GM21447 (cell line): ENCODE data around the gene ARL15.
"Not testable (repeated sequence)": the region's sequence is repeated elsewhere in the genome, so short reads cannot be mapped to it uniquely, and the experiment has no call there.

Experiments
- ATAC-seq: cut with Tn5 transposase; IDR thresholded peaks from one replicate; pipeline ENCODE4 v1.9.1; 2021; ENCODE audit not compliant: unreplicated experiment

The ARL15 gene

DNA sequence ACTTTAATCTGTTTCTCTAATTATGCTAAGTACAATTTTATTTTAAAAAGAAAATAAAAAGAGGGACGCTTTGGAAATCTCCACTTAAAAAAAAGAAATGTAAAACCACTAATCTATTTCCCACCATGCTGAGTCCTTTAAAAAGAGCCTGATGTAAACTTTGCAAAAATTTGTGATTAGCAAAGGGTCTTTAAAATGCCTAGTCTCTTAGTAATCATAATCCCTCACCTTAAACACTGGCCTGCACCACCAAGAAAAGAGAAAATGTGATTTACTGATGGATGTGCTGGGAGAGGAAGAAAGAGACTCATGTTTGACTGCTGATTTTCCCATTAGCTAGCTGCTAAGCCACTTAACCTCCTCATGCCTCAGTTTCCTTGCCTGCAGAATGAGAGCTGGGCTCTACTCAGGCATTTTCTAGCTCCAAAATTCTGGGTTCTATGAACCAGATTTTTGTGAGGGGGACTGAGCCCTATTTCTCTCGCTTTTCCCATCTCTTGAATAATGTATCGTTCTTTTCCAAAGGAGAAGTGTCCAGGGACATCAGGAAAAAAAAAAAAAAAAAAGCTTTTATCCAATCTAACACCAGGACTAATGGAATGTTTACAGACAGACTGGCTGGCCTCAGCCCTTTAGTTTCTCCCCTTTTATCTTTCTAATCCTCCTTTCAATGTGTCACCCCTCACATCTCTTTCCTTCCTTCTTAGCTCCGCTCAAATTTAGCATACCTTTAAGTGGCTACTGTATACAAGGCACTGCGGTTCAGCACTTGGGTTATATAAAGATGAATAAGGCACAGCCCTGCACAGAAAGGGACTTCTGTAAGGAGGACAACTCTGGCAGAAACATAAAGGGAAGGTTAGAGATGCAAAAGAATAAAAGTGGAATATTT is 312.4 kb downstream of the ARL15 start:
- ATAC-seq: no peak

DNA sequence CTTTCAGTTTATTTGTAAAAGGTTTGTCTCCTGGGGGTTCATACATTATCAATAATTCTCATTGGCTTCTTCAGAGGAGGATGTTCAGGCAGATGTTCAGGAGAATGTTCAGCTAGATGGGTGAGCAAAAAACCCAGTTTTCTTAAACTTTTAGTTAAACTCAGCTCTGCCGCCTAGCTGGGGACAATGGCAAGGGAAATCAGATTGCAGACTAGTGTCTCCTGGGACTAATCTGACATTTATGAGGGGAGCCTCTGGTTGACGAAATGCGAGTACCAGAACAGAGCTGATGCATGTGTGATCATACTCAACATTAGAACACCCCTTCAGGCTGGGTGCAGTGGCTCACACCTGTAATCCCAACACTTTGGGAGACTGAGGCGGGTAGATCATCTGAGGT is 314.4 kb downstream of the ARL15 start:
- no peak for ATAC-seq

DNA sequence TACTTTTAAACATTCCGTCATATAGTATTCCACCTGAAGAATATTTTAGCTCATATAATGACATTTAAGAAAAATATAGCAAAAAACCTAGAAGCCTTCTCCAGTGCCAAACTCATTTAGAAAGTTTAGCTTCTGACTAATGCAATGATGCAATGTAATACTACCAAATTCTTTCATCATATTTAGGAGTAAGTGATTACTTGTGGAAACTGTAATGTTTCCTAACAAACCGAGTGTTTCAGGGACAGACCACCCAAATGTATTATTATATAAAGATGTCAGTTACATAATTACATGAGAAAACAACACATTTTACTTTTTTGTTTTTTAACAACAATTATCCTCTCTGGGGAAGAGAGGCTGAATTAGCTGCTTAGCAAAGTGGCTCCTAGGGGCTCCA is 316.2 kb downstream of the ARL15 start:
- no peak for ATAC-seq

DNA sequence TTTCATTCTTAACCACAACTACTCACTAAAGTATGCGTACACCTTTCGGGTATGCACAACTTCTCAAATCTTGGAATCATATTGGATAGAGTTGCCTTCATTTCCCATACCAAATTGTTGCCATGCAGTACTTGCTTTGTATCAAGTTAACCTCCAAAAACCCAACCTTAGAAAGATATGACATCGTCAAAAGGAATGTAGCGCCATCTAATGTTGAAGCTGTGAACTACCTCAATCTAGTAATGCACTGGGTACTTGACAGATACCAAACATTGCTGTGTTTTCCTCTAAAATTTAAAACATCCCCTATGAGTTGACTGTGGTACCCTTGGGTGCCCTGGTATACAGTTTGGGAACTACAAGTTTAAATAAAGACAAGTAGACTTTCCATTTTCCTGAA is 318.4 kb downstream of the ARL15 start:
- ATAC-seq: no peak

DNA sequence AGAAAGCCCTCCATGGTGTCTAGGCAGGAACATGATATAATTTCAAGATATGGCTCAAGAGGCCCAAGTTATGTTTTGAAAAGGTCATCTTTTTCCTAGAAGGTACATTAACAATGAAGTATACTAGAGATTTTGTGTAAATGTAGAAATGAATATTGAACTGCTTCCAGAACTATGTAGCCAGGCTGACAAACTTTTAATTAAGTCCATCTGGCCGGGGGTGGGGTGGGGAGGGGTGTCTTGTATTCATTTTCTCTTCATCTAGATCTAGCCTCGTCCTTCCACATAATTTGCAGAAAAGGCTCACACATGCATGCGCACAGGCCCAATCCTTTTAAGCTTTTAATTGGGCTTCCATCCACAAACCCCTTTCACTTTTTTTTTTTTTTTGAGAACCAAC is 323.3 kb downstream of the ARL15 start:
- ATAC-seq: no peak

DNA sequence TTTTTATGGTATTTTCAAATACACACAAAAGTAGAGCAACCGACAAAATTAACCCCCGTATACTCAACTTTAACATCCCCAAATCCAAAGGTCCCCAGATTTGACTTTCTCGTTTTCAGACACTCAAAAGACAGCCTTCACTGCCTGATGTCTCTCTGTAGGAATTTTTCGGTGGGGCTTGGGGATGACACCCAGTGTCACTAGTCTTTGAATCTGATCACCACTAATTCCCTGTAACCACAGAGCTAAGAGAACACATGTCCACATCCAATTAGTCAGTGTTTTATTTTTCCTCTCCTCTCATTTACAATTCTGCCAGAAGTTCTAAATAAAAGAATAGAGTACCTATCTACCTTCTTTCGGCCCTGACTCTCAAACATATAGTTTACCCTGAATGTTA is 324.6 kb downstream of the ARL15 start:
- ATAC-seq: no peak

DNA sequence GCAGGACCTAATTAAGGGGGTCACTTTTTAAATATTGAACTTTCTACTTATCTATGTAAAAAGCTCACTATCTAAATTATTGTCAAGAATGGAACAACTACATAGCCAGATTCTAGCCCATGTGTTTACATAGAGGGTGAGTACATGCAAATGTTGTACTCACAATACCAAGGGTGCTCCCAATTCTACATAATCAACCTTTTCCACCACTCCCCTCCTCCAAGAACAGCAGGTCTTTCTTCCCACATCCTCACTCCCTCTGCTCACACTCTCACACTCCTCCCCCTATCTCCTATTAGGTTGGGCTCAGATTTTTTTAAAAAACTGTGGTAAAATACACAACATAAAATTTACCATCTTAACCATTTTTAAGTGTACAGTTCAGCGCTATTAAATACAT is 325.4 kb downstream of the ARL15 start:
- ATAC-seq: no peak

DNA sequence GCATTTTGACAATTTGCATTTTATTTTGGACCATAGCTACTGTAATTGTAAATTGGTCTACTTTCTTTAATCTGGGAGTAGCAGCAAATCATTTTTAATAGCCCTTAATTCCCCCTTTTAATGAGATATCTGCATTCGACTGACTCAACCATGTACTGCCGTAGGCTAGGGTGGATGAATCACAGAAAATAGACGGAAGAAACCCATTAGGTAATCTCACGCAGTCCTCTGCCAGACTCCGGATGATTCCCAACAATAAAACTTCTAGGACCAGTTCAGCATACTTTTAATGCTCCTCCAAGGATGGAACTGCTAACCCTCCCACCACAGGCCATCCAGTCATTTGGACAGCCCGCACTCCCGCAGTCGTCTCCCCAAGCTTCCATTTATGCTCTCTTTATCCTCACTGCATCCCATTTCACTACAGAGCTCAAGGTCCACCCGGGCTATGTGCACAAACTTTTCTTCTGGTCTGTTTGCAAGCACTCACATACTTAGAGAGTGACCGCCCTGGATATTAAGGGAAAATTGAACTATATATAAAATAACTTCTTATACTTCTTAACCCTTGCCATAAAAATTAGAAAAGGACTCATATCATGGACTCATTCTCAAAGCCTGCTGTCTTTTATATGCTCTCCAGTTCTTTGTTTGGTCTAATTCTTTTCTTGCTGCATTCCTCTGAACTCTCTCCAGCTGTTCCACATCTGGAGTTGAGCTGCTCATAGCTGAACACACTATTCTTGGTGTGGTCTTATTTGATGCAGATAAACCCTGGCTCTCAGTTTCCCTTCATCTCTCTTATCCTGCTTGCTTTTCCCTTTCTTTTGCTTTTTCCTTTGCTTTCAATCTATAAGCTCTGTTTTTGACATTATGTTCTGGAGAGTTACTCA is 326.6 kb downstream of the ARL15 start:
- ATAC-seq: no peak

DNA sequence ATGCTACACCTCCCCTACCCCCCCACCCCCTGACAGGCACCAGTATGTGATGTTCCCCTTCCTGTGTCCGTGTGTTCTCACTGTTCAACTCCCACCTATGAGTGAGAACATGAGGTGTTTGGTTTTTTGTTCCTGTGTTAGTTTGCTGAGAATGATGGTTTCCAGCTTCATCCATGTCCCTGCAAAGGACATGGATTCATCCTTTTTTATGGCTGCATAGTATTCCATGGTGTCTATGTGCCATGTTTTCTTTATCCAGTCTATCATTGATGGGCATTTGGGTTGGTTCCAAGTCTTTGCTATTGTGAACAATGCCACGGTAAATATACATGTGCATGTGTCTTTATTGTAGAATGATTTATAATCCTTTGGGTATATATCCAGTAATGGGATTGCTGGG is 328.1 kb downstream of the ARL15 start:
- ATAC-seq: not testable (repeated sequence)

DNA sequence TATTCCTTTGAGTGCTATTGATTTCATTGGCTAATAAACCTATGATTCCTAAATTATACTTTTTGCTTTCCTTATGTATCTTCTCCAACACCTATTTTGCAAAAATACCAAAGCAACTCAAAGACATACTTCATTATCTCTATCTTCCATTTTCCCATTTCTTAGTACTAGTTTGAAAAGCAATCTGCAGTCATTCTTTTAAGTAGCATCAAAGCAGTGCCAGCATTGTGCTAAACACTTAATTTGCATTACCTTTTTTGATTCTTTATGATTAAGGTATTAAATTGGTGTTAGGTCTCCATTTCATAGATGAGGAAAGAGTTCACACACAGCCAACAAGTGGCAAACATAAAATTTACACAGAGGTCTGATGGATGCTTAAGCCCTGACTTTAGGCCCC is 330.3 kb downstream of the ARL15 start:
- no peak for ATAC-seq

DNA sequence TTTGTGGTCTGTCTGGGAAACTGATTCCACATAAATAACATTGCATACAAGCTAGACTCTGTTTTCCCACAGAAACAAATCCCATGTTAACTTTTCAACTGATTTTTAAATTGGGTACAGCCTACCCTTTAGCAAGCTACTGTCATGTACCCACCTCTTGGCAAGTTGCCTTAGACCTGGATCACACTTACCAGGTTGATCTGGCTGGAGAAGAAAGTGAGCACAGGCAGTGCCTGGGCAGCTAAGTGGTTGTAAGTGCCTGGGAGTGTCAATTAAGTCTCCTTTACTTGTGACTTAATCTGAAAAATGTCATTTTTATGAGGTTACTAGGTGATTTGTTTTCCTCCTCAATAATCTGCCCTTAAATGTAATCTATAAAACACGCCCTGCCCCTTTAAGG is 336.4 kb downstream of the ARL15 start:
- ATAC-seq: no peak

DNA sequence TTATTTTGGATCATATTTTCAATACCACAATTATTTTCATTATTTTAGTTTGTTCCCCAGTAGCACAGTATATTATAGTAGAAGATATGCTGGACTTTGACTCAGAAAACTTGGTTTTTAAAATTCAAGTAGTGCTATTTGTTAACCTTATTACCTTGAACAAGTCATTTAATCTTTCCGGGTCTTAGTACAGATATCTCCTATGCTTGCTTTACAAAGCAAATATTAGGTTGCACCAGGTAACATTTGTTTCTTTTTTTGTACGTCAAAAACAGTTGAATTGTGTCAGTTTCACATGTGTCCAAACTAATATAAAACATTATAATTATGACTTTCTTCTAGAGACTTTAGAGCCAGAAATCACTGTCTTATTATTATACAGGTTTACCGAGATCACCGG is 338.1 kb downstream of the ARL15 start:
- ATAC-seq: no peak

DNA sequence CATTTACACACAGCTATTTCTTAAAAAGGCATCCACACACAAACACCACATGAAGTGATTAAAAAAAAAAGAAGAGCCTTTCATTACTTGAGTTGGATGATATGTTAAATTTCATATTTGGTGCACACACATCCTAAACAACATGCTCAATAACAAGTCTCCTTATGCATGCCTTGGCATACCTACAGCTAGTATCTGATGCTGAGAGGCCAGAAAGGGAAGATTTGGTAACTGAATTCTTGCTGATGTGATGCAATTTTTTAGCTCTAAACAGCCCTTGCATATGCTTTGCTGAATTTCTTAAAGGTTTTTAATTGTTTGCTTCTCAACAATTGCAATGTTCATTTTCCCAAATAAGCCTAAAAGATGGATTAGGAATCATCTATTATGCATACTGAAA is 338.8 kb downstream of the ARL15 start:
- no peak for ATAC-seq

DNA sequence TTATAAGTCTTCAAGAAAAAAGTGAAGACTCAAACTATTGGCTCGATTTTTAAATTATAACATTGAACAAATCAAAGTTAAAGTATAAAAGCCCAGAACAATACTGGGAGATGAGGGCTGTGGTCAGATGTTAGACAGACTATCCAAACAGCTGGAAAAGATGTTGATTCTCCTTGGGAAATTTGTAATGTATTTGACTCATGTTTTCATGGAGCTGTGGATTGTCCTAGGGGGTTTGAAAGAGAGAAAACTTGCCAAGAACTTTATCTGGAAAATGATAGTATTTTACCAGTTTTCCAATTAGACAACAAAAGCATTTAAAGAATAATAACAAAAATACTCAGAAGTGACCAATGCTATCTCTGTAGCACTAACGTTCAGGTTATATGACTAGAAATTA is 339.2 kb downstream of the ARL15 start:
- no peak for ATAC-seq

DNA sequence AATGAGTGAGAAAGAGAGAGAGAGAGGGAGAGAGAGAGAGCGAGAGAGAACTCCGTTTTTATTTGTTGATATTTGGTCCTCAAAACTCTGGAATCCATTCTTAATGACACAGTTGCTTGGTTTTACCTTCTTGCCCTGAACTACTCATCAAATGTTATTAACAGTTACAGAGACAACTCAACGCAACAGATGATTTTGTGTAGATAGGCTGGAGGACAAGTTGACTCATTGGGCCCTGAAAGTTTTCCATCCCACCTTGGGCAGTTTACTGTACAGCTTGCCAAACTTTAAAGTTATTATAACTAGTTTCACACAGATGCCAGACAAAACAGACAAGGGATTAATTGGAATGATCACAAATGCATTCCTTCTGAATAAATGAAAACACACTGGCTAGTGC is 339.9 kb downstream of the ARL15 start:
- no peak for ATAC-seq

DNA sequence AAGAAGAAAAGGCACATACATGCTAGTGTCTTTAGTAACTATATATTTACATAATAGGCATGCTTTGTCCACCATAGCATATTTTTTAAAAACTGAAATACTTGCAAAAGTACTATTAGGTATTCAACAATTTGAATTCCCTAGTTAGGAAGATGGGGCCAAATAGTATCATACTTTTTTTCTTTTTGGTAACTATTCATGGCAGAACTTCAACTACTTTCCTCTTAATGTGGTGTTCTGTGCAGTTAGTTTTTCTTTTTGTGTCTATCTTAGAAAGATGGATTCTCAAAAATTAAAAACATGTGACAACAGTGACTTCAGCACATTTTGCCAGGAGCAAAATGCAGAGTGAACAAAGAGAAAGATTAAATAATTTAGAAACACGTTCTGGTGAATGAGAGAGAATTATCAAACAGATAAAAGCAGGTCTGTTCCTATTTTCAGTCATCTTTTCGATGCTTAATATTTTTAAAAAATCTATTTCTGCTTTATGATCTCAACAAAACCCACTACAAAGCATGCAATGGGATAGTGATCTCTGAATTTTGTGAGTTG is 341.1 kb downstream of the ARL15 start:
- no peak for ATAC-seq

DNA sequence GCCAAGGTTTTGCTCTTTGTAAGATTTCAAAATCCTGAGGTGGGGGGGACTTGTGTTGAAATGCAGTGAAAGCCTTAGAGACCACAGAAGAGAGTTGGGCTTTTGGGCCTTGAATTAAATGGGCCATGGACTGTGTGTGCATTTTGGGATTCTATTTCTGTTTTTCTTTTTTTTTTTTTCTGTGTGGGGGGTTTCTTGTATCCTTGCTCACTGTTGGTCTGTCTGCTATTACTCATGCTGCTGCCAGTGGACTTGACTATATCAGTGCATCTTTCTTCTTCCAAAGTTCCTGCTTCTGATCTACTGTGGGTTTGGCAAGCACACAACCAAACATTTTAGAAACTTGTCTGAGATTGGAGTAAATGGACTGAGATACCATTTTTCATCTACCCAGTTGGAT is 344.9 kb downstream of the ARL15 start:
- no peak for ATAC-seq

DNA sequence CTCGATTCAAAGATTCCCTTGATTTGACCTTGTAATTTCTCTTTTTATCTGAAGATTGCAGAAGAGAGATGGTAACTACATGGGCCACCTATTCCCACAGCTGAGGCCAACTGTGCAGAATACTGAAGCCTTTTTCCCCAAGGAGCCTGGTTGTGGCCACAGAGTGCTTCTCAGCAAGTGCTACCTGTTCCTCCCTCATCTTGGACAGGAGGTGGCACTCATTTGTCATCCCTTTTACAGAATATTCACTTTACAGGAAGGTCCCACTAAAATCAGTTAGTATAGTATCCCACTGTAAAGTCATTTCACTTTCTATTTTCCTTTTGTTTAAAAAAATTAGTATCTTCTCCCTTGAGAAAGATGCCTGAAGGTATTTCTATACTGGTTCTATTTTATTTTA is 346.4 kb downstream of the ARL15 start:
- ATAC-seq: no peak

DNA sequence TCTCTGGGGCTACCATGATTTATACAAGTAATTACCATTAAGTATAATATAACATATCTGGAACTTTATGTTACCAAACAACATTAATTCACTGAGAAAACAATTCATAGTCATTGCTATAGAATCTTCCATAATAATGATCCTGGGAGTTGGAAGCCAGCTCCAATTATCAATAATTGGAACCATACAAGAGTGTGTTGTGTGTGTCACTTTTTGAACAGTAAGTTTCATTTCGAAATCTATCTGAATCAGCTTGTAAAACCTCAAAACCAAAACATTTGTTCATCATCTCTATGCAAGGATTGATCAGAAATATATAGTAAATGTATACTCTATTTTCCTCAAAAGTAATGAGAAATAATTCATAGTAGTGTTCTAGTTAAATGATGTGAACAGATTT is 348.1 kb downstream of the ARL15 start:
- no peak for ATAC-seq

DNA sequence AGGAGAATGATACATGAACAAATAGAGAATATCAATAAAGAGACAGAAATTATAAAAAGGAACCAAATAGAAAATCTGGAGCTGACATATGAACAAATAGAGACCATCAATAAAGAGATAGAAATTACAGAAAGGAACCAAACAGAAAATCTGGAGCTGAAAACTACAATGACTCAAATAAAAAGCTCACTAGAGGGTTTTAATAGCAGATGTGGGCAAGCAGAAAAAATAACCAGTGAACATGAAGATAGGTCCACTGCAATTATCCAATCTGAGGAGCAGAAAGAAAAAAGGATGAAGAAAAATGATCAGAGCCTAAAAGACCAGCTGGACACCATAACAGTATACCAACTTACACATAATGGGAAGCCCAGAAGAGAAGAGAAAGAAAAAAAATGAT is 353.7 kb downstream of the ARL15 start:
- no peak for ATAC-seq

DNA sequence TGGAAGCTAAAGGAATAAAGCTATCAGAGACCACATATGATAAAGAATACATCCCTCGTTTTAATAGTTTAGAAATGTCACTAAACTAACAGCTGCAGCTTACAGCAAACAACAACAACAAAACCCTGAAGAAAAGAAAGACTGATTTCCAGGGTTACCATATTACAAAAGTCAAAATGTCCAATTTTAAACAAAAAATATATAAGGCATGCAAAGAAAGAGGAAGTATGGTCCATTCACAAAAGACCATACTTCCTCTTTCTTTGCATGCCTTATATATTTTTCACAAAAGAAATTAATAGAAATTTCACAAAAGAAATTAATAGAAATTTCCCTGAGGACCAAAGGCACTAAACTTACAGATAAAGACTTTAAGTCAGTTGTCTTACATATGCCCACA is 354.2 kb downstream of the ARL15 start:
- ATAC-seq: no peak

DNA sequence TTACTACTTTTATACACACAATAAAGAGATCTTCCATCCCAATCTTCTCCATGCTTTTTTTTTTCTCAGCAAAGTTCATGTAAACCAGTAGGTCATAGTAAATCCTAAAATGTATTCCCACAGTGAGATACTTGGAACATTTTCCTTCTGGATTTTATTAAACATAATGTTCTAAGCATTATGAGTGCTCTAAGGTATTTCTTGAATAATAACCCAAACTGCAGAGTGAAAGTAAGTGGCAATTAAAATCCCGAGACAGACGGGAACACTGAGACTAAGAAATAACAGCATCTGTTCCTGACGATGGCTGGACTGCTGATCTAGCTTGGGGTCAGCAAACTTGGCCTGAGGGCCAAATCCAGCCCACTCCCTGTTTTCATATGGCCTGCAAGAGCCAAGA is 359.8 kb downstream of the ARL15 start:
- no peak for ATAC-seq
